AG08396 (cell line): ENCODE results near the gene SSMEM1.
"Not testable (repeated sequence)": the region's sequence is repeated elsewhere in the genome, so short reads cannot be mapped to it uniquely, and the experiment has no call there.

Experiments
- DNase-seq: peaks from one replicate; pipeline ENCODE4 v3.0.0; 2012; ENCODE audit warnings: low spot score, mixed read lengths

The SSMEM1 gene, protein sequence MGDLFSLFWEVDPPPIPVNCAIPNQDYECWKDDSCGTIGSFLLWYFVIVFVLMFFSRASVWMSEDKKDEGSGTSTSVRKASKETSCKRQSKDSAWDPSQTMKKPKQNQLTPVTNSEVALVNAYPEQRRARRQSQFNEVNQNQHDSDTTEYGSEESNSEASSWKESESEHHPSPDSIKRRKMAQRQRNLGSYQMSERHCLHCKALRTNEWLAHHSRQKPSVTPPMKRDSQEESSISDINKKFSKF

GRCh38 chr7:130207642-130208041 is at the start of gene SSMEM1:
Gene SSMEM1, plus strand, starts transcription at chr7:130207860. Its CDS starts 51 bp downstream, at chr7:130207911.
- DNase-seq: peak; percentile 46

- no peak for DNase-seq
Measured at GRCh38 chr7:130160023-130160422, 47.6 kb upstream of the SSMEM1 start.

- no peak for DNase-seq
Measured at GRCh38 chr7:130160455-130160854, 47.2 kb upstream of the SSMEM1 start.

DNA sequence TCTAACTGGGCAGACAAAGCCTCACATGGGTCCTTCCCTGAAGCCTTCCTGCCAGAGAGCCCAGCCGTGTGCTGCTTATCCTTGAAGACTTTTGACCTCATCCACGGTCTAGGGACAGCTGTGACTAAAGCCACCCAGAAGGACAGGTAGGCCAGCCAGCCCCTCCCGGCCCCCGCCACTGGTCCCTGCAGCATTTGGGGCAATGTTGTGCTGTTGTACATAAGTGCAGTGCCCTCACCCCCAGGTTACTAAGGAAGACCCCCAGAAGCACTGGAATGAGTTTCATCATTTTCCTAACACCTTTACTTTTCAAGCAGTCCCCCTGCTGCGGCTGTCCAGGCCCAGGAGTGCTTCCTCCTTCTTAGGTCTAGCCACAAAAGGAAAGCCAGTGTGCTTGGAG is 45.5 kb upstream of the SSMEM1 start:
- no peak for DNase-seq

GRCh38 chr7:130174237-130174959 is 33.3 kb upstream of the SSMEM1 start:
- no peak for DNase-seq

DNA sequence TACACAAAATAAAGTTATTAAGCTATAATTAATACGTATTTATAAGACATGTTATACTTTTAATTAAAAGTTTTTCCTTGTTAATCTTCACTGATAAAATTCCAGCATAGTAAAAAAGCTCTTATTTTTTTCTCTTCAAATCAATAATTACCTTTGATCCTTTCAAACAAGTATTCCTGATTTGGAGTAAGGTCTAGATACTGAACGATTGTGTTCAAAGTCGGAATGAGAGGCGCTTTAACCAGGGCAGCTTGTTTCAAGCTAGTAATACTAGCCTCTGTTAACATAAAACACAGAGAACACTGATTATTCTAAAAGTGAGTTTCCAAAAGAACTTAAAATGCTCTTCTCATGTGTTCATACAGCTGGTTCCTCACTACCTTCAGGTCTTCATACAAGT is 29.4 kb upstream of the SSMEM1 start:
- no peak for DNase-seq

DNA sequence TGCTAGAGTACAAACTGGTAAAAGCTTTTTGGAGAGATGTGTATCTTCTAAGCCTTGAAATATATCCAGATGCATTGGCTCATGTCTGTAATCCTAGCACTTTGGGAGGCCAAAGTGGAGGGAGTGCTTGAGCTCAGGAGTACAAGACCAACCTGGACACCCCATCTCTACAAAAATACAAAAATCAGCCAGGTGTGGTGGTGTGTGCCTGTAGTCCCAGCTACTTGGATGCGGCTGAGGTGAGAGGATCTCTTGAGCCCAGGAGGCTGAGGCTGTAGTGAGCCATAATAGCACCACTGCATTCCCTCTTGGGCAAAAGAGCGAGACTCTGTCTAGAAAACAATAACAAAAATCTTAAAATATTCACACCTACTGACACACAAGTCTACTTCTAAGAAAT is 28.0 kb upstream of the SSMEM1 start:
- DNase-seq: no peak

- DNase-seq: no peak
Measured at GRCh38 chr7:130180571-130181262, 26.9 kb upstream of the SSMEM1 start.

DNA sequence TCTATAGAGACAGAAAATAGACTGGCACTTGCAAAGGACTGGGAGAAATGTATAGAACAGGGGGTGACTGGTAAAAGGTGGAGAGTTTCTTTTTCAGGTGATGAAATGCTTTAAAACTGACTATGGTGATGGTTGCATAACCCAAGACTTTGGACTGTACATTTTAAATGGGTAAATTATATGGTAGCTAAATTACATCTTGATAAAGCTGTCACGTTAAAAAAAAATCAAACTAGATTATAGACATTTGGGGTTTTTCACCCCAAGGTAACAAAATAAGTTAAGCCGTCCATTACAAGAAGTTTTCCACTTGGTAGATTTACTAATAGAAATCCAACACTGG is 26.4 kb upstream of the SSMEM1 start:
- no peak for DNase-seq

GRCh38 chr7:130182990-130183389 is 24.7 kb upstream of the SSMEM1 start:
- no peak for DNase-seq

DNA sequence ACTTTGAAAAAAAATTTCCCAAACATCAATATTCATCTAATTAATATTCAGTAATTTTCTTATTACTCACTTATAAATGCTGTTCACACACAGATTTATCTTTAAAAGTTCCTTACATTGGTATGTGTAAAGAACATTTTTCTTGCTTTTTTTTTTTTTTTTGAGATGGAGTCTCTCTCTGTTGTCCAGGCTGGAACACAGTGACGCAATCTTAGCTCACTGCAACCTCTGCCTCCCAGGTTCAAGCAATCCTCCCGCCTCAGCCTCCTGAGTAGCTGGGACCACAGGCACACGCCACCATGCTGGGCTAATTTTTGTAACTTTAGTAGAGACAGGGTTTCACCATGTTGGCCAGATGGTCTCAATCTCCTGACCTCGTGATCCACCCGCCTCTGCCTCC is 23.3 kb upstream of the SSMEM1 start:
- DNase-seq: not testable (repeated sequence)

- no peak for DNase-seq
Measured at GRCh38 chr7:130187360-130187759, 20.3 kb upstream of the SSMEM1 start.

- no peak for DNase-seq
Measured at GRCh38 chr7:130189343-130189742, 18.3 kb upstream of the SSMEM1 start.

- no peak for DNase-seq
Measured at GRCh38 chr7:130191791-130192190, 15.9 kb upstream of the SSMEM1 start.

GRCh38 chr7:130195396-130195795 is 12.3 kb upstream of the SSMEM1 start:
- DNase-seq: no peak

- no peak for DNase-seq
Measured at GRCh38 chr7:130196476-130196875, 11.2 kb upstream of the SSMEM1 start.

DNA sequence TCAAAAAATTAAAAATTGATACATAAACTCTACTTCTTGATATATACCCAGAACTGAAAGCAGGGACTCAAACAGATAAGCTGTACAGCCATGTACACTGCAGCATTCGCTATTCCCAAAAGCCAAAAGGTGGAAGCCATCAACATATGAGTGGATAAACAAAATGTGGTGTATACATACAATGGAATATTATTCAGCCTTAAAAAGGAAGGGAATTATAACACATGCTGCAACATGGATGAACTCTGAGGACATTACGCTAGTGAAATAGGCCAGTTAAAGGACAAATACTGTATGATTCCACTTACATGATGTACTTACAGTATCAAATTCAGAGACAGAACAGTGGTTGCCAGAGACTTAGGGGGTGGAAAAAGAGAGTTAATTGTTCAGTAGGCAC is 10.6 kb upstream of the SSMEM1 start:
- no peak for DNase-seq

DNA sequence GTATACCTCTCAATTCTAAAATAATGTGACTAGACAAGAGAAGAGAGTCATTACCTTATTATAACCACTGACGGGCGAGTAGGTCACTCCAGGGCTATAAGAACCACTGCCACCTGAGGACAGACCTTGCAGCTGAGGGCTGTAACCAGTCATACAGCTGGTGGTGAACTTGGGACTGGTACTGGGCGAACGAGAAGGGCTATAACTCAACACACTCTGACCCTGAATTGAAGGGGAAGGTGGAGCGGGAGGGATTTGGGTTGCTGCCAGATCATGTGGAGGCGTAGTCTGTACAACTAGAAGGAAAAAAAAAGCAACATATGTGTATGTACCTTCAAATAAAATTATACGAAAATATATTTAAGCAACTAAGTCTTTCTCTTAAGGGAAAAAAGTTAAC is 5.9 kb upstream of the SSMEM1 start:
- DNase-seq: no peak

- peak; percentile 96 for DNase-seq
Measured at GRCh38 chr7:130205084-130205947, 2.3 kb upstream of the SSMEM1 start, which contains the start of gene TMEM209. Gene TMEM209, minus strand, starts transcription at chr7:130205406. Its CDS starts 31 bp downstream, at chr7:130205375.

DNA sequence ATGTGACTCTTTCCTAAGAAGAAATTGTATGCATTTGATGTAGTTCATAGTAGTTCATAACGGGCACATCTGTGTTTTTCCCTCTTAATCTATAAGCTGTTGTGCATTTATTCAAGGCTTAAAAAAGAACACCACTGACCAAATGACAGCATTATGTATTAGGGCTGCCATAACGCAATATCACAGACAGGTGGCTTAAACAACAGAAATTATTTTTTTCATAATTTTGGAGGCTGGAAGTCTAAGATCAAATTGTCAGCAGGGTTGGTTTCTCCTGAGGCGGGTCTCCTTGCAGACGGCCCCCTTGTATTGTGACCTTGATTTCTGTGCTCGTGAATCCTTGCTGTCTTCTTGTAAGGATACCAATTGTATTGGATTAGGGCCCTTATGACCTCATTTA is 627 bp upstream of the SSMEM1 start:
- DNase-seq: no peak

DNA sequence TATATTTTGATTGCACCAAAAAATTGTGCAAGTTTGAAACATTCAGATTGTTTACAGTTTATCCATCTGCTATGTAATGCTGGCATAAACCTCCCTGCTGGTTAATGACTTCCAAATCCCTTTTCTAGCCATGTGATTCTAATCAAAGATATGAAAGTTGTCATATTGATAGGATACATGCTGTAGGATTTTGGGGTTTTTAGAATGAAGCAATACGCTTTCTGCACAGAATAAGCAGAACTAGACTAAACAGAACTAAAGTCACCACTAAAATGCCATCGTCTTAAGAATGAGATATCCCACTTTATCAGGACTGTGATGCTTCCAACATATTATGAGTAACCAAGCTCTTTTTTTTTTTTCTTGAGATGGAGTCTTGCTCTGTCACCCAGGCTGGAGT is 856 bp downstream of the SSMEM1 start:
- no peak for DNase-seq
